H1 (cell line): ENCODE data around the gene TMEM252. TPM values are rescaled to one million over a fixed set of nuclear protein-coding genes. Genes with fewer than 3 reads are reported as not detected.

Experiments
- GABPA ChIP-seq: IDR thresholded peaks from 2 replicates; pipeline ENCODE4 v1.6.1; 2011; ENCODE audit warnings: mild to moderate bottlenecking, low read length, moderate library complexity, borderline replicate concordance; ENCODE audit not compliant: insufficient read depth
- HDAC2 ChIP-seq, 2 experiments: fragments of 300-600 bp in 1 of 2; sonication (generic) in 1 of 2; IDR thresholded peaks; 2 replicates each; pipeline ENCODE4 v1.6.1; 2011 to 2012; ENCODE audit warnings: low read depth in 2 of 2, low read length in 2 of 2, mild to moderate bottlenecking in 2 of 2, moderate library complexity in 2 of 2, borderline replicate concordance in 1 of 2, inconsistent platforms in 1 of 2
- RFX5 ChIP-seq: IDR thresholded peaks from 2 replicates; pipeline ENCODE4 v1.6.1; 2011; ENCODE audit warnings: low read depth, low read length, improper control_type of control experiment, borderline replicate concordance
- polyA plus RNA-seq, 7 experiments: library from polyadenylated mRNA; depleted of rRNA in 3 of 7; stranded (reverse) in 5 of 7; unstranded in 2 of 7; fragments of >200 nt in 5 of 7; fragments of 200-250 nt in 2 of 7; gene quantifications; 1 replicate in 5 of 7; 2 replicates in 1 of 7; 4 replicates in 1 of 7; pipeline versions ENCODE4 v1.2.1 to v1.2.3, GENCODE V29; 2011 to 2013; ENCODE audit warnings: missing spikeins in 2 of 7, mixed read lengths in 2 of 7
- total RNA-seq: library from RNA; stranded (reverse); fragmentation: NEBNext Ultra II Directional; extraction: Animal tissue kit (Norgen Biotek cat#: 25700); gene quantifications from 2 replicates; pipeline ENCODE4 v1.2.1, GENCODE V29; 2021

The TMEM252 gene
- total and polyA plus RNA-seq, 2 of the 8 experiments (the other 6 are each of a cell fraction or from before 2014, with no cell fraction given), result not detected

GRCh38 chr9:68513385-68513784 lies 27.3 kb downstream of the TMEM252 start (continued):
- TF ChIP-seq HDAC2 (IDR thresholded peaks at IDR 0.05; ENCODE audit: borderline replicate concordance in 1 of 2, low read depth in 2 of 2, low read length in 2 of 2) (no peak), GABPA (no peak), RFX5 (no peak)
